ENCODE data around the gene GPC5.

GPC5 gene

DNA sequence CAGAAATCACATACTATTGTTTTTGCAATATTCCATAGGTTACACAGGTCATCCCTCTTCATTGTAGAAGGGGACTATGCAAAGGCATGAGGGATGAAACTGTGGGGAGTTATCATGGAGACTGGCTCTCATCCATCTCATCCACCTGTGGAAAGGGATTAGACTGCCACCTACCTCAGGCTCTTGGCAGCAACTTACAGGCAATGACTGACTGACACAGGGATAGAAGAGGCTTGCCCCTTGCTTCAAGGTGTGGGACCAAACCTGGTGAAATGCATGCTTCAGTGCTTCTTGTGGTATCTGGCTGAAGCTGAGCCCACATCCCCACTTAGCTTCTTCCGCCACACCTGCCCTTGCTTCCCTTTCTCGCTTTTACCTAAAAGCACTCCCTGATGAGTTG lies 341.3 kb downstream of the GPC5 start:
- H3K4me3 ChIP-seq = no peak overlapping the region
- TF ChIP-seq, protein P1, sequence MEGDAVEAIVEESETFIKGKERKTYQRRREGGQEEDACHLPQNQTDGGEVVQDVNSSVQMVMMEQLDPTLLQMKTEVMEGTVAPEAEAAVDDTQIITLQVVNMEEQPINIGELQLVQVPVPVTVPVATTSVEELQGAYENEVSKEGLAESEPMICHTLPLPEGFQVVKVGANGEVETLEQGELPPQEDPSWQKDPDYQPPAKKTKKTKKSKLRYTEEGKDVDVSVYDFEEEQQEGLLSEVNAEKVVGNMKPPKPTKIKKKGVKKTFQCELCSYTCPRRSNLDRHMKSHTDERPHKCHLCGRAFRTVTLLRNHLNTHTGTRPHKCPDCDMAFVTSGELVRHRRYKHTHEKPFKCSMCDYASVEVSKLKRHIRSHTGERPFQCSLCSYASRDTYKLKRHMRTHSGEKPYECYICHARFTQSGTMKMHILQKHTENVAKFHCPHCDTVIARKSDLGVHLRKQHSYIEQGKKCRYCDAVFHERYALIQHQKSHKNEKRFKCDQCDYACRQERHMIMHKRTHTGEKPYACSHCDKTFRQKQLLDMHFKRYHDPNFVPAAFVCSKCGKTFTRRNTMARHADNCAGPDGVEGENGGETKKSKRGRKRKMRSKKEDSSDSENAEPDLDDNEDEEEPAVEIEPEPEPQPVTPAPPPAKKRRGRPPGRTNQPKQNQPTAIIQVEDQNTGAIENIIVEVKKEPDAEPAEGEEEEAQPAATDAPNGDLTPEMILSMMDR (IDR thresholded peaks at IDR 0.05) = no peak
- no peak overlapping the region for H3K27ac ChIP-seq
- no peak for DNase-seq (ENCODE audit: low spot score)

DNA sequence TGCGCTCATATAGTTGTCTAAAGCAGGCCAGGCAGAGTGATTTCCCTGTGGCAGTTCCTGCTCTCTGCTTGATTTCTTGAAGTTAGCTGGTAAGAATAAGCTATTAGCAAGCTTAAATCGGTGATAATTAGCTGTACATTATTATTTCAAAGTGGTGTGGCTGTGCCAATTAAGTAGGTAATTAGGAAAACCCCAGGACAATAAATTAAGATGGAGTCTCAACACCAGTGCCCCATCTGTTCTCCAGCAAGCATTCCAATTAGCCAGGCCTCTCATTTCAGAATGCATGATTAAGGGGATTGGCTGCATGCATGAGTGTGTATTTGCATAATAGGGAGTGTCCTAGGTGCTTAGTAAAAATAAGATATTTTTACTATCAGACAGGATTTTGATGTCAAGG lies 342.3 kb downstream of the GPC5 start:
- H3K4me3 ChIP-seq = no peak overlapping the region
- TF ChIP-seq, protein P1 (IDR thresholded peaks at IDR 0.05) = no peak
- DNase-seq (ENCODE audit: low spot score) = no peak
- H3K27ac ChIP-seq = no peak overlapping the region

DNA sequence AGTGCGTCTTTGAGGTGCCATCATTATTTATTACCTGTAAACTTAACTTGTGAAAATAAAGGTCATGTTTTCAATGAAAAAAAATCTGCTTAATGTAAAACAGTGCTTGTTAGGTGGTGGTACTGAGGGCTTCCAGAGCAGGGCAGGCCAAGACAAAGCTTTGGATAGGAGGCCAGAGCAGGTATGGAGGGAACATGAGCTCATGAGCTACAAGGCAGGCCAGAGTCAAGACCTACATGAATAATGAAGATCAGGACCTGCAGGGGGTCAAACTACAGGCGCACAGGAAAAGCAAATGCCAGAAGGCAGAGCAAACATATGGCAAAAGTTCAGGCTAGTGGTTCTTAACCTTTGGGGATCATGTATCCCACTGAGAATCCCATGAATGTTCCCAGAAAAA lies 343.5 kb downstream of the GPC5 start:
- TF ChIP-seq, protein P1 (IDR thresholded peaks at IDR 0.05) = no peak
- Histone ChIP-seq H3K4me3 (no peak overlapping the region), H3K27ac (no peak overlapping the region)
- no peak for DNase-seq (ENCODE audit: low spot score)

DNA sequence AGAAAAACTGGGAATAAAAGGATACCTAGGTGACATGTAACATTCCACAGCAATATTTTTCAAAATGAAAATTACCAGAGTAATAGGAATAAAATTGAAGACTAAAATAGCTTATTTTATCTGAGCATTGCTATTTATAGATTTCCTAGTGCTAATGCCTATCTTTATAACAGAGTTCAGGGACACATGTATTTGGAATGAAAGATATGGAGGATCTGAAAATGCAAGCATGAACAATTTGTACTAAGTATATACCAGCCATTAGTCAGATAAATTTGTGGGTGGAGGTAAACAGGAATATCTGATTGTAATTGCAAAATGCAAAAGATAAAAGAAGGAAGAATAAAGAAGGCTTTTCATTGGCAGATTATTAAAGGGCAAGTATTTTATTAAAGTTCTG lies 345.9 kb downstream of the GPC5 start:
- DNase-seq (ENCODE audit: low spot score) = no peak
- no peak overlapping the region for H3K27ac ChIP-seq
- H3K4me3 ChIP-seq = no peak overlapping the region
- TF ChIP-seq, protein P1 (IDR thresholded peaks at IDR 0.05) = no peak

DNA sequence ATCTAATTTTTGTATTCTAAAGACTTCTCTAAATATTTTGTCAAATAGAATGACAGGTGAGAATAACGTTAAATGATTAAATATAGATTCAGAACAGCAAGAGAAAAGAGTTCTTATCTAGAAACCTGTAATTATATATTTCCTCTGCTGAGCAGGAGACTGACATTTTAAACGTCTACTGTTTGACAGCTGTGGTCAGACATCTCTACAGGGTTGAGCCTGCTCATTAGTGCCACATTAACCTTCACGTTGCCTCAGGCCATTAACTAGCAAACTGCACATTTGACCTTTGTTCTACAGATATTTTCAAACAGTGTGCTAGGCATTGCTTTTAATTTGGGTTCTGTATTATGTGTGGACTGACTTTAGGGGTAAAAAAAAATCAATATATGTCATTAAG lies 347.5 kb downstream of the GPC5 start:
- TF ChIP-seq, protein P1 (IDR thresholded peaks at IDR 0.05) = no peak

DNA sequence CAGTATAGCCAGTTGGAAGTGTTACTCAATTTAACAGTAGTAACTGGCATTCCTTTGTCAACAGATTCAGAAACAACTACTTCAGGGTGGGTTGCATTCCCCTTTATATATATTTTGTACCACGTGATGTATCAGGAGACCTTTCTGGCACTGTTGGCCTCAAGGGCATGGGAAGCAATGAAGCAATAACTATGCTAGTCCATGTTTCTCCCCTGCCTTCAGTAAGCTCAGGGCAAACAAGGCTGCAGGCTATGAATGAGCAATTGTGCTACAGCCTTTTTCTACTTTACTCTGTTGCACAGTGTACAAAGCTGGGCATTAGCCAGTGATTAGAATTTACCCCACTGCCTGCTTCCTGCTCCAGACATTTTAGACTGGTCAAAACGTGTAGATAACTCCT lies 348.8 kb downstream of the GPC5 start:
- Histone ChIP-seq H3K27ac (no peak overlapping the region), H3K4me3 (no peak overlapping the region)
- TF ChIP-seq, protein P1 (IDR thresholded peaks at IDR 0.05) = no peak
- DNase-seq (ENCODE audit: low spot score) = no peak

More for the DNA sequence above, 347.5 kb downstream of the GPC5 start:
- DNase-seq (ENCODE audit: low spot score) = no peak
- H3K4me3 ChIP-seq = no peak overlapping the region
- H3K27ac ChIP-seq = no peak overlapping the region

DNA sequence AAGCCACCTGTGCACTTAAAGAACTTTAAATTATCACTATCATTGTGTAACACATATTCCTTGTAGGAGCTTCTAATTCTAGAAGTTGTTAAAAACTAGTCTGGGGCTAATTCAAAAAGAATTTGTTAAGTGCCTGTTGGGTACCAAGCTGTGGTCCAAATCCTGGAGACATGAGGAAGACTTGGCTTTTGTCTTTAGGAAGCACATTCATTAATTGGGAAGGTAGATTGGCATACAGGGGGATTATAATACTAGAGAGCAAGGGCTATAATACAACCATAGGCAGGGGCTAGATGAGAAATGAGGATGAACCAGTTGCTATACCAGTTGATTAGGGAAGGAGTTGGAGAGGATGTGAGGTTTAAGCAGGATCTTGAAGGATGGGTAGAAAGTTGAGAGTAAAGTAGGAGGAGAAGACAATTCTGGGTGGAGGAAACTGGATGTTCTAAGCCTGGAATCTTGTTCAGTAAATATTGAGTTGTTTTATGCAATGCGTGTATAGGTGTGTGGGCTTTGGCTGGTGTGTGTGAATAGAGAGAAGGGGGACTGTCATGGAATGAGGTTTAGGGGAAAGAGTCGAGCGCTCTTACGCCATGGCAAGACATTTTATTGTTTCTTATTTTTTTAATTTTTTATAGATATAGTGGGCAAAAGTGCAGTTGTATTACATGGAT lies 350.1 kb downstream of the GPC5 start:
- DNase-seq (ENCODE audit: low spot score) = no peak
- TF ChIP-seq, protein P1 (IDR thresholded peaks at IDR 0.05) = no peak
- no peak overlapping the region for H3K4me3 ChIP-seq
- no peak overlapping the region for H3K27ac ChIP-seq
